ENCODE measurements around the gene ATF3.

Gene ATF3

DNA sequence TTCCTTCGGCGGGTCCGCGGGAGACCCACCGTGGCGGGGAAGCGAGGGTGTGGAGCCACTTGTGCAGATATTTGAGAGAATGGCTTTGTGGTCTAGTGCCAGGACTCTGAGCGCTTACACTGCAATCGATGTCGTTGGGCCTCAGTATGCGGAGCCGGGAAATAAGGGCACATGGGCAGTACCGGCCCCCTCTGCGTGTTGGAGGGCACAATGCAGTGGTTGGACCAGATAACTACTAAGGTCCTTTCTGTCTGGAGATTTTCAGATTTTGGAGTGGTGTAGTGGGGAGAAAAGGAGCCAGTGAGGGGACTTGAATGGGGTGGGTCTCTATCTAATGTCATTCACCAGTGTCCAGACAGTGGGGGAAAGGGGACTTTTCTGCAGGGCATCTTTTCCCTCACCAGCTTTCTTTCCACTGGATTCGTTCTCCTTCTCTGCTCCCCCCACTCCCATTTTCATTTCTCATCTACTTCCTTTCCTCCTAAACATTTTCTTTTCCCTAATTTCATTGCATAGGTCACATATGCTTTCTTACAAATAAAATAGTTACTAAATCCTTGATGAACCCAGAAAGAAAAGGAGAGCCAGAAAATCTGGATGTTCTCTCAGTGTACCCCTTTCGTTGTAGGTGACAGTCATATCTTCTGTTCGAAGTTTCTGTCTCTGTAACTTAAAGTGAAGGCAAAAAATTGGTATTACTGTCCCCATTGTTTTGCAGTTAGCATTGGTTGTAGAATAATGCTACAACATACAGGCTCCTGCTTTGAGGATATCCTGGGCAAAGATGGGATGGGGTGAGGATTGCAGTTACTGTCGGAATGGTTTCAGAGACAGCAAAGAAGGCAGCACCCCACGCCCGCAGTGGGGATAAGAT is 1.4 kb downstream of the ATF3 start:
- DNase-seq (ENCODE audit: low read depth): peak; percentile 39

DNA sequence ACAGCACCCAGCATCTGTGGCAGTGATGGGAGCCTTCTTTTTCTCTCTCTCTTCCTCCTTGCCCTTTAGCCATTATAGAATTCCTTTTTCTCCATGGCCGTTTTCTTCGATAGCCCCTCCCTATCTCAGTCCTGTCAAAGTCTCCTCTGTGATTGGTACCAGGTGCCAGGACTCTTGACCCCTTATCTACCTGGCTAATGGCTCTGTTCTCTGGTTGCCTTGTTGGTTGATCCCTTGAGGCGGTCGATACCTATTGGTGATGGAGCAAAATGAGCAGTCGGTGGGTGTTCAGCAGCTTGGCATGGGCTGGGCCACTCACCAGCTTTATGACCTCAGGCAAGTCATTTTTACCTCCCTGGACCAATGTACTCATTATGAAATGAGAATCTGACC is 2.0 kb downstream of the ATF3 start:
- no peak for DNase-seq (ENCODE audit: low read depth)

DNA sequence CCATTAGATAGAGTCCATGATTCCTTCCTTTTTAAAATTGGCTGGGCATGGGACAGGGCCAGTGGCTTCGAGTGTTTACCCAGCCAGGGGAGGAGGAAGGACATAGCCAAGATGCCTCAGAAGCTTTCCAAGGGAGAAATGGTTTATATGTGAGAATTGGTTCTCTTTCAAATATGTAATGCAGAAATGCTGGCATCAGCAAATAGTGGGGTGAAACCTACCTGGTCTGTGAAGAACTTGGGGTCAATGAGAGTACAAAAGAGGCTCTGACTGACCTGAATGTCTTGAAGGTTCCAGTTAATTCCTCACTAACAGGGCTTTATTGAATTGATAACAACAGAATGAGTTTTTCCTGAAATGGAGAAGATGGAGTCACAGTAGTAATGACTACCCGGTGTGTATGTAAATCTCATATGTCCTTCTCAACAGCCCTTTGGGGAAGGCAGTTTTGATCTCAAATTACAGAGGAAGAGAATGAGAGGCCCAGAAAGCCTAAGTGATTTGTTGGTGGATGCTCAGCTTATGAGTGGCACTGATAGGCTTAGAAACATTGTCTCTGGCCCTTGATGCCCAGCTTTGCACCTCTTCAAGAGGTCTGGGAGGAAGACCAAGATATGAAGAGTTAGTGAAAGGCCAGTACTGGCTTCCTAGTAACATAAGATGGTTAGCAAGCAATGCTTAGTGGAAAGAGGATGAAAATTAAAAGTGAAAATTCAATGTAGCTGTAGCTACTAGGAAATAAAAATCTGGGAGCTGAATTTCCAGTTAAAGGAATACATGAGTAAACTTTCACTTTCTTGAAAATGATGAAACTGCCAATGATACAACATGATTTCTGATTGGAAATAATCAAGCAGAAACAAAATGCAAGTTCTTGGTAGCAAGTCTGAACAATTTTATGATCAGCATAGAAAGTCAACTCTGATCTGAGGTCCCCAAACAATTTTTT is 2.7 kb downstream of the ATF3 start:
- no peak for DNase-seq (ENCODE audit: low read depth)

DNA sequence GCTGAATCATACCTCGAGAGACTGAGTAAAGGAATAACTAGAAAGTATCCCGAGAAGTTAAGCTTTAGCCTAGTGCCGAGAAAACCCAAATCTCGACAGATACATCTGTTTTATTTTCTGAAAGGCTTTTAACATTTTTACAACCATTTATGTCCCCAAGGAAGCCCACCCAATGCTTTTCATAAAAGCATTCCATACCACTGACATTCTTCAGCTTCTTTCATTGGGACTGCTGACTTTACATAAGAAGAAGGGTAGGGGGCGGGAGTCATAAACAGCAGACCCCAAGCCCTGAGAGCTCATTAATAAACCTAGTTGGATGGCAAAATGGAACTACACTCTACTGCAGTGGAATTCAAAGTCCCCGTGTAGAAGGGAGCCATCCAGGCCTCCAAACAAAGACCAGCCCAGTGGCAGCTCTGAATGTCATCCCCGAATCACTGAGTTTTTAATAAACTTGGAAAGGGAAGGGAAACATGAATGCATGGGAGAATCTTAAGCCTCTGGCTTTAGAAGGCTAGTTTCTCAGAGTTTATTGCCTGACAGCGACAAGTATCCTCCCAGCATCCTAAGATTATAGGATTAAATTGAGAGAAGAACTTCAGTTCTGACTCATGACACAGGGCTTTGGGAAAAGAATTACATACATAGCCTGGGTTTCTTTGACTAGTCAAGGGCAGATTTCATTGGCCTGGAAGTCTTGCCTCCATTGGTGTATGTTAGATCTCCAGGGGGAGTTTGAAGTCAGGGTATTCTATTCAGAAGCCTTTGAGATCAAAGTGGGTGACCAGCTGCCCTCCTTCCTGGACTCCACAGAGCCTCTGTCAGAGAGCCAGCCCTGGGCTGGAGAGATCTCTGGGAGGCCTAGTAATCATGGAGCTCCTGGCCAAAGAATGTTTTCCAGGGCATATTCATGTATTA is 3.7 kb downstream of the ATF3 start:
- peak; percentile 34 for DNase-seq (ENCODE audit: low read depth)

DNA sequence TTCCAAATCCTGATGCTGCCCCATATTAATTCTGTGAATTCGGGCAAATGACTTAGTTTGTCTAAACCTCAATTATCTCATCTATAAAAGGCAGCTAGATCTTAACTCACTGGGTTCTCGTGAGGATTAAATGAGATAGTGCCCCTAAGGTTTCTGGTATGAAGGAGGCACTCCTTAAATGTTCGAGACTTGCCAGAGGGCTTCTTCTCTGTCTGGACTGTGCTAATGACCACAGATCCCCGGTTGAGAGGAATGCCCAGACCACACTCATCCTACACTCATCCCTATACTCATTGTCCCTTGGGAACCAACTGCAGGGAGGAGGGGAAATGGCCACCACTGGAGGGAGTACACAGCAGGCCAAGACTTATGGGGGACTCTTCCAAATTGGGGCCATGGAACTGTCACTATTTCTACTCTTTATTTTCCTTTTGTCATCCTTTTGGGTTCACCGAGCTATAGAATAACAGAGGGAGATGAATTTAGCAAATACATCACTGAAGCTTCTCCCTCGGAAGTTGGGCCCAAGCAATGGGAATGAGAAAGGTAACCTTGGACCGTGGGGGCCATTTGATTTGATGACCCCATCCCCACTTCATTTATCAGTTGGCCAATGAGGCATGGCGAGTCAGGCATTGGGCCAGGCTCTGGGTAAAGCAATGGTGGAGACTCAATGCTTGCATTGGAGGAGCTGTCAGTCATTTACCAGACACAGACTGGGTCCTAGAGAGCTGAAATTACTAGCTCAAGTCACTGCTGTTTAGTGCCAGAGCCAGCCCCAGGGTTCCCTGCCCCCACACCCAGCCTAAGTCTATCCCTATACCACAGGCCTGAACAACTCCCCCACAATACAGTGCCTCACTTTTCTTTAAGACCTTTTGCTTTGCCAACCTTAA is 5.1 kb downstream of the ATF3 start:
- peak; percentile 72 for DNase-seq (ENCODE audit: low read depth)

DNA sequence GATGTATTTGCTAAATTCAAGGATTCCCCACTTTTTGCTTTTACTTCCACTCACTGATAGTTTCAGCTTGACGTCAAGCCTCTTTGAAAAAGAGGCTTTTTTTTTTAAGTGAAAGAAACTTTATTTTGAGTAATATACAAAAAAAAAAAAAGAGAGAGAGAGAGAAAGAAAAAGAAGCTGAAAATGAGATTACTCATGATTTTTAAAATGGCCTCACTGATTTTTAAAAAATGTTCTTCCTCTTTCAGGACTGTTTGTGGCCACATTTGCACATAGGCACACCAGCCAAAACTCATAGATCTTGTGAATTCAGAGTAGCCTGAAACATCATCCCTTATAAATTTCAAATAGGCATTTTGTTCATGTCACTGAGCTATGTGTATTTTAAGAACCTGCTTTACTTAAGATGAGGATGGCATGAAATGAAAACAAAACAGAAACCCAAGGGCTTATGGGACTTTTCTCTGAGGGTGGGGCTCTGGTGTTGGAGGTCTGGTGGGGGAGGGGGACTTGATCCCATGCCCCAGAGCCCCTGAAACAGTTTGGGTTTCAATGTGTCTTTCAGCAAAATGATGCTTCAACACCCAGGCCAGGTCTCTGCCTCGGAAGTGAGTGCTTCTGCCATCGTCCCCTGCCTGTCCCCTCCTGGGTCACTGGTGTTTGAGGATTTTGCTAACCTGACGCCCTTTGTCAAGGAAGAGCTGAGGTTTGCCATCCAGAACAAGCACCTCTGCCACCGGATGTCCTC is 6.1 kb downstream of the ATF3 start:
- no peak for DNase-seq (ENCODE audit: low read depth)

DNA sequence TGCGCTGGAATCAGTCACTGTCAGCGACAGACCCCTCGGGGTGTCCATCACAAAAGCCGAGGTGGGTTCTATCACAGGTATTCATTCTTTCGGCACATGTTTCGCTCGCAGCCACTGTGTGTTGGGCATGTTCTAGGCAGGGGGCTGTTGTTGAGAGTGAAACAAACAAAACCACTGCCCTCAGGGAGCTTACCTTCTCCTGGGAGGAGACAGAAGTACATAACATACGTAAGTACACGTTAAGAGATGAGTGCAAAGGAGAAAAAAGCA is 6.6 kb downstream of the ATF3 start:
- DNase-seq (ENCODE audit: low read depth): no peak

DNA sequence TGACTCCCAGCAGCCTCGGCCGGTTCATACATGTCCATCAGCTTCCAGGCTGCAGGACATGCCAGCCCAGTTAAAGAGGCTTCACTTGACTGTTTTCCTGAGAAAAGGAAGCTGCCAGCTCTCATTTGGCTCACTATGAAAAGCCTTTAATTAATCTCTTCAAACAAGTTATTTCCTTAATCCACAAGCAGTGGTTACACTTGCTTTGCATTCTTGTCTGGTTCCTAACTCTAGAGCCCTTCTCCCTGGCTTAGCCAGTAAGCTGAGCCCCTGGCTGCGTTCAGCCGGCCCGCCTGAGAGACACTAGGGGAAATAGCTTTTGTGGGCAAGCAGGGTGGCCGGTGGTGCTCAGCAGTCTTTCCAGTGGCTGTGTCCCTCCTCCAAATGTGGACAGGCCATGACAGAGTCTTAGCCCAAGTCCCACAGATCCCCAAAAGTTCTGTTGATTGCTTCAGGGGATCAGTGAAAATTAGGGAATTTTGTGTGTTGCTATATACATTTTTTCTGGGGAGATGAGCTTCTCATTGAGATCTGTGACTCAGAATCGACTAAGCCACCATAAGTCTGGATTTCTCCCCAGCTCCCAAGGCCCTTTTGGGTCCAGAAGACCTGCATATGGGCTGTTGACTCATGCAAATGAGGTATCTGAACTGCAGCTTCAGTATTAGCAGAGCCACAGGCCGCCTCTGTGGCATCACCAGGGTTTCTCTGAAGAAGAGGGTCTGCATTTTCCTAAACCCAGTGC is 10.1 kb downstream of the ATF3 start:
- DNase-seq (ENCODE audit: low read depth): peak; percentile 37

DNA sequence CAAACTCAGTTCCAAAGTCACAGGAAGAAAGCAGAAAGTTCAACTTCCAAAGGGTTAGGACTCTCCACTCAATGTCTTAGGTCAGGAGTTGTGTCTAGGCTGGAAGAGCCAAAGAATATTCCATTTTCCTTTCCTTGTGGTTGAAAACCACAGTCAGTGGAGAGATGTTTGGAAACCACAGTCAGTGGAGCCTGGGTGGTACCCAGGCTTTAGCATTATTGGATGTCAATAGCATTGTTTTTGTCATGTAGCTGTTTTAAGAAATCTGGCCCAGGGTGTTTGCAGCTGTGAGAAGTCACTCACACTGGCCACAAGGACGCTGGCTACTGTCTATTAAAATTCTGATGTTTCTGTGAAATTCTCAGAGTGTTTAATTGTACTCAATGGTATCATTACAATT is 11.7 kb downstream of the ATF3 start:
- DNase-seq (ENCODE audit: low read depth): no peak

DNA sequence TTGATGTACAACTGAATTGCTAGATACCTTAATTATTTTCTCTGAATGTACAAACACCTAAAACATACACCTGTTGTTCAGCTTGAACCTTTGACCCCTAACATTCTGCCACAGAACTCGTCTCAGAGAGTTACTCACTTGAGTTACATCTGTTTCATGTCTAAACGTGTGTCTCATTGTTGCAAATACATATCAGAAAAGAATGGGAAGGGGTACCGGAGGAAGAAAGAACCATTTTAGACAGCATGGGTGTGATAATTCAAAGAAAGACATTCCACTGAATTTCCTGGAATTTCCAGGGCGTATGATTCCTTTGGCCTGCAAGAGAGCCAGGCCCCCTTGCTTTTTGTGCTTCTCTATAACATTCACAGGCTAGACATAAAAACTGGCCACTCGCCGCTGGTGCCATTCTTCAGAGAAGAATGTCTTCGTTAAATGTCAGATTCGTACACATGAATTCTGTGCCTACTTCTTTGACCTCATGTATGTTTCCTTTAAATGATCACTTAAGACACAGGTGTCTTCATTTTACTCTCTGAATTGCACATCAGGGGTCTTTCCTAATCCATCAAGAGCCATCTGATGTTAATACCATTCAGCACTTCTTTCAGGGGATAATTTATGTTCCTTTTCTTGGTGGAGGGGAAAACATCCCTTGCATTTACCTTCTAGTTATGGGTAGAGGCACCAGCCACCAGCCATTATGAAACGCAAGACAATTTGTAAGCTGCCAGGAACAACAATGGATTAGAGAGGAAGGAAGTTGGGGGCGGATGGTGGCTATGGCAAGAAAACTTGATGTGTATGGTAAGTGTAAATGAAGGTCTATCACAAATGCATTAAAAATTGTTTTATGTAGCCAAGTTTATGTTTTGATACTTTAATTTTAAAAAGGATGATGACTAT is 12.7 kb downstream of the ATF3 start:
- DNase-seq (ENCODE audit: low read depth): no peak

DNA sequence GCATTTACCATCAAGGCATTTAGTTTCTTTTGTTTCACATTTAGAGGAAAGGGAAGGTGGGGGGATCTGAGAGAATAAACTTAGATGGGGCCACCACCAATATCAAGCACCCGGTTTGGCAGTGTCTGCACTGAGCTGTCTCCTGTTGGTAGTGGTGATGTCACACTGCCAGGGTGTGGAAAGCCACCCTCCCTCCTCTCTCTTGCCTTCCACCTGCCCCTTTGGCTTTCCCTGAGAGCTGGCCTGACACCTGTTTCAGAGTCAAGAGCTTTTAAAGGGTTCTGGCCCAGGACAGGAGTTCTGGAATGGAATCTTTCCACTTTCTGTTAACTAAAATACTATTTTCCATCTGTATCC is 13.4 kb downstream of the ATF3 start:
- DNase-seq (ENCODE audit: low read depth): no peak

DNA sequence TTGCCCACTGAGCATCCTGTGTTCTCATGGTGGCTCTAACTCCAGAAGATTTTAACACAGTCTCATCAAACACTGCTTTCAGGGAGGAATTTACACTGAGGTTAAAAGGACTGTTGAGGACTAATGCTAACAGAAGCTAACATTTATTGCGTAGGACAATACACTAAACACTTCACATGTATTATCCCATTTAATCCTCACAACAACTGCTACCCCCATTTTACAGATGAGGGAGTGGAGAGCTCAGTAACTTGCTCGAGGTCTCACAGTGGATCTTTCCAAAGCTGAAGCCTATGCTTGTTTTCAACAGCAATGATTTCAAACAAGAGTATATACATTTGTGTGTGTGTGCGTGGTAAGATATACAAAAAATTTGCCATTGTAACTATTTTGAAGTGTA is 13.9 kb downstream of the ATF3 start:
- no peak for DNase-seq (ENCODE audit: low read depth)

DNA sequence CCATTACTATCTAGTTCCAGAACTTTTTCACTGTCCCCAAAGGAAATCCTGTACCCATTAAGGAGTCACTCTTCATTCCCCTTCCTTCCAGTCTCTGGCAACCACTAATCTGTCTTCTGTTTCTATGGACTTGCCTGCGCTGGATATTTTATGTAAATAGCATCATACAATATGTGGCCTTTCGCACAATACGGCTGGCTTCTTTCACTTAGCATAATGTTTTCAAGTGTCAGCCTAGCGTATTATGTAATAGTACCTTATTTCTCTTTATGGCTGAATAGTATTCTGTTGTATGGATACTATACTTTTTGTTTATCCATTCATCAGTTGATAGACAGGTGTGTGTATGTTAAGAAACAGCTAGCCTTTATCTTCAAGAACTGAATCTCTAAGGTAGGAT is 14.3 kb downstream of the ATF3 start:
- no peak for DNase-seq (ENCODE audit: low read depth)

DNA sequence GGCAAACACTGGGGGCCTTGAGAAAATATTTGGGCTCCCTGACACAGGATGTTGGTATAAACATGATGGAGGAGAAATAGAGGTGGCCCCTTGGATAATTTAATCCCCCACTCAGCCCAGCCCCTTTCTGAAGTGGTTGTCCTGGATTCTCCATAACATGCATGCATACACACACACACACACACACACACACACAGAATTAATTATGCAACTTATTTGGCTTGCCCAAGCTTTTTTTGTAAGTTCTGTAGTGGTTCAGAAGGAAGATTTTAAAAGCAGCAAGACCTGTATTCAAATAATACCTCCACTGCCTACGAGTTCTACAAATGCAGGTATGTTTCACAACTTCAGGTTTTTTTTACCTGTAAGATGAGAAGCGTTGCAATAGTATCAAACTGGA is 15.0 kb downstream of the ATF3 start:
- no peak for DNase-seq (ENCODE audit: low read depth)

DNA sequence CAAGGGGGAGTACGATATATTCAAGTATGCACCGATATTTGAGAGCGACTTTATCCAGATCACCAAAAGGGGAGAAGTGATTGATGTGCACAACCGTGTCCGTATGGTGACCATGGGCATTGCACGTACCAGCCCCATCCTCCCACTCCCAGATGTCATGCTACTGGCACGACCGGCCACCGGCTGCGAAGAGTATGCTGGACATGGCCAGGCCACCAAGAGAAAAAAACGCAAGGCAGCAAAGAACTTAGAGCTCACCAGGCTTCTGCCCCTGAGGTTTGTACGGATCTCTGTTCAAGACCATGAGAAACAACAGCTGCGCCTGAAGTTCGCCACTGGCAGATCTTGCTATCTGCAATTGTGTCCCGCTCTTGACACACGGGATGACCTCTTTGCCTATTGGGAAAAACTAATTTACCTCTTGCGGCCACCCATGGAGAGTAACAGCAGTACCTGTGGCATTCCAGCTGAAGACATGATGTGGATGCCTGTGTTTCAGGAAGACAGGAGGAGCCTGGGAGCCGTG is 16.5 kb downstream of the ATF3 start:
- DNase-seq (ENCODE audit: low read depth): no peak

DNA sequence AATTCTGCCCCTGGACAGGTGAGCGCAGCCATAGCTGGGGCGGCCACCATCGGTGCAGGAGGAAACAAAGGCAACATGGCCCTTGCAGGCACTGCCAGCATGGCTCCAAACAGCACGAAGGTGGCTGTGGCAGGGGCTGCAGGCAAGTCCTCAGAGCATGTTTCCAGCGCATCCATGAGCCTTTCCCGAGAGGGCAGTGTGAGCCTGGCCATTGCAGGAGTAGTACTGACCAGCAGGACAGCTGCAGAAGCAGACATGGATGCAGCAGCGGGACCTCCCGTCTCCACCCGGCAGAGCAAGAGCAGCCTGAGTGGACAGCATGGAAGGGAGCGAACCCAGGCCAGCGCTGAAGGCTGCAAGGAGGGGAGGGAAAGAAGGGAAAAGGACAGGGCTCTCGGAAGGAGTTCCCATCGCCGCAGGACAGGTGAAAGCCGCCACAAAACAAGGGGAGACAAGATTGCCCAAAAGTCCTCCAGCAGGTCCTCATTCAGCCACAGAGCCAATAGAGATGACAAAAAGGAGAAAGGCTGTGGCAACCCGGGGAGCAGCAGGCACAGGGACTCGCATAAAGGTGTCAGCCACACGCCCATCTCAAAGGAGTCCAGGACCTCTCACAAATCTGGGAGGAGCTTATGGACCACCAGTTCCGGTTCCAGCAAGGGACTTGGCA is 17.4 kb downstream of the ATF3 start:
- DNase-seq (ENCODE audit: low read depth): no peak

DNA sequence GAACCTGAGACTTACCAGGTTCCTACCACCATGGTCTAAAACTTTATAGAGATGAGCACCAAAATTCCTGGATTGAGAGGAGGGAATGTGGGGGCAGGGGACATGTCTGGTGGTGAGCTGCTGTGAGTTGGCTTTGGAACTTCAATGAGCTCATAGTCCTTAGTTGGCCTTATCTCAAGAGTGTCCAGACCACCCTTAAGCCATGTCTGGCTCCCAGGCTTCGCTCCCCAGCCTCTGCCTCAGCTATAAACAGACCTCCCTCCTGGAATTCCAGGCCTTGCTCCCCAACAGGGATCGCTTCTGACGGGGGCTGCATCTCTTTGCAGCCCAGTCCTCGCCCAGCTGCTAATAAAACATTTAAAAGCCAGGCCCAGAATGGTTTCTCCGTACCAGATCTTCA is 19.5 kb downstream of the ATF3 start:
- DNase-seq (ENCODE audit: low read depth): no peak

DNA sequence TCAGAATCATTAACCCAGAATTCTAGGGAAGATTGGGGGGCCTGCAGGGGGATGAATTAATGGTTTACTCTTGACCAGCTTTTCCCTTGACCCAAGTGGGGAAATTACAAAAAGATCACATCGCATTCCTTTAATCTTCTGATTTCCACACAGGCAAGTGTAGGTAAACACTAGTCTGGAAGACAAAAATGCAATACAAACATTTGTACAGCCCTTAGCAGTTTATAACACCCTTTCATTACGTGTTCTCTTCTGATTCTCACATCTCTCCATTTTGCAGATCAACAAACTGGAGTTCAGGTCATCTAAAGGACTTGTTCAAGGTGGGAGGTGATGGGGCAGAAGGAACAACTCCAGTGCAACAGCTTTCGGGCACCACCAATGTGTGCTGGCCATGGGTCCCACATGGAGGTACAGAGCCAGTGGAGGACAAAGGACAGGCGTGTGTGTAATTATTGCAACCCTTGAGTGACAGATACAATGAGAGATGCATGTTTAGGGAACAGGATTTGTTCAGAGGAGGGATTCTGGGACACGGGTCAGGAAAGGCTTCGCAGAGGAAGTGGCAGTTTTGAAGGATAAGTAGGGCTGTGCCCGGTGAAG is 20.4 kb downstream of the ATF3 start:
- DNase-seq (ENCODE audit: low read depth): no peak
